ENCODE data around the gene CR1.

DNA sequence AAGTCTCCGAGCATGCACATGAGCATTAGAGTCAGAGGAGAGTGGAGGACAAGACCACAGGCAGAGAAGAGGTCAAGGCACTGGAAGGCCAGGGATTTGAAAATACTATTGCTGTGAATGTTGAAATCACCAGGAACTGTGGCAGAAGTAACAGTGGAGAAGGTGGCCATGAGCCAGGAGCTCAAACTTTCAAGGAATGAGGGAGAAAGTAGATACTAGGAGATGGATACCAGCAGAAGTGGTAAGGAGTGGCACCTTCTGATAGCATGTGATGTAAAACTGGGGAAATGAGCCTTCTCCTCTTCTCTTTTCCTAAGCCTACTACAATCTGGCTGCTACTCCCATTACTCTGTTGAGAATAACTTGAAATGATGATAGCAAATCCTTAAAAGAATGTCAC lies 1.8 kb upstream of the CR1 start:
- TF ChIP-seq, protein P1, sequence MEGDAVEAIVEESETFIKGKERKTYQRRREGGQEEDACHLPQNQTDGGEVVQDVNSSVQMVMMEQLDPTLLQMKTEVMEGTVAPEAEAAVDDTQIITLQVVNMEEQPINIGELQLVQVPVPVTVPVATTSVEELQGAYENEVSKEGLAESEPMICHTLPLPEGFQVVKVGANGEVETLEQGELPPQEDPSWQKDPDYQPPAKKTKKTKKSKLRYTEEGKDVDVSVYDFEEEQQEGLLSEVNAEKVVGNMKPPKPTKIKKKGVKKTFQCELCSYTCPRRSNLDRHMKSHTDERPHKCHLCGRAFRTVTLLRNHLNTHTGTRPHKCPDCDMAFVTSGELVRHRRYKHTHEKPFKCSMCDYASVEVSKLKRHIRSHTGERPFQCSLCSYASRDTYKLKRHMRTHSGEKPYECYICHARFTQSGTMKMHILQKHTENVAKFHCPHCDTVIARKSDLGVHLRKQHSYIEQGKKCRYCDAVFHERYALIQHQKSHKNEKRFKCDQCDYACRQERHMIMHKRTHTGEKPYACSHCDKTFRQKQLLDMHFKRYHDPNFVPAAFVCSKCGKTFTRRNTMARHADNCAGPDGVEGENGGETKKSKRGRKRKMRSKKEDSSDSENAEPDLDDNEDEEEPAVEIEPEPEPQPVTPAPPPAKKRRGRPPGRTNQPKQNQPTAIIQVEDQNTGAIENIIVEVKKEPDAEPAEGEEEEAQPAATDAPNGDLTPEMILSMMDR (IDR thresholded peaks at IDR 0.05), result no peak
- no peak for TF ChIP-seq POLR2A (IDR thresholded peaks at IDR 0.05)
